ENCODE data around the gene PRDM5.

- TF ChIP-seq CTCF (IDR thresholded peaks at IDR 0.05) (no peak), POLR2A (IDR thresholded peaks at IDR 0.05) (no peak)
Measured at GRCh38 chr4:120730777-120731320, 191.7 kb downstream of the PRDM5 start.

All from body of pancreas (tissue), 4 donors.